Spleen (tissue), 7 donors: ENCODE data around the gene MDH1B.

Experiments
- POLR2A ChIP-seq, 3 donors: fragments of 450-650 bp; IDR thresholded peaks; one replicate each; pipeline ENCODE4 v1.5.1; 2017; ENCODE audit warnings: antibody characterized with exemption in 3 of 3, mild to moderate bottlenecking in 1 of 3
- POLR2AphosphoS5 ChIP-seq, 3 donors: sonication (generic); formaldehyde crosslinking; IDR thresholded peaks; one replicate each; pipeline ENCODE4 v1.5.1; 2017; ENCODE audit warnings: antibody characterized with exemption in 3 of 3
- TF ChIP-seq, protein P1 (sequence below), 11 experiments: fragments of 200-600 bp in 7 of 11; fragments of 450-650 bp in 4 of 11; sonication (generic) in 4 of 11; IDR thresholded peaks in 8 of 11; conservative IDR thresholded peaks in 3 of 11; 1 replicate in 7 of 11; 2 replicates in 4 of 11; pipeline versions ENCODE4 v1.4.0 to v1.8.0; 2016 to 2021; ENCODE audit warnings: antibody characterized with exemption in 11 of 11, inconsistent platforms in 4 of 11, mild to moderate bottlenecking in 1 of 11
- donor health status: DM: no; HTN: no; CAD: no; lungs with moderate emphysema.
- donor health status: DM: no; HTN: no; CAD: no.
- donor health status: DM: no; HTN: no; CAD: no.

DNA sequence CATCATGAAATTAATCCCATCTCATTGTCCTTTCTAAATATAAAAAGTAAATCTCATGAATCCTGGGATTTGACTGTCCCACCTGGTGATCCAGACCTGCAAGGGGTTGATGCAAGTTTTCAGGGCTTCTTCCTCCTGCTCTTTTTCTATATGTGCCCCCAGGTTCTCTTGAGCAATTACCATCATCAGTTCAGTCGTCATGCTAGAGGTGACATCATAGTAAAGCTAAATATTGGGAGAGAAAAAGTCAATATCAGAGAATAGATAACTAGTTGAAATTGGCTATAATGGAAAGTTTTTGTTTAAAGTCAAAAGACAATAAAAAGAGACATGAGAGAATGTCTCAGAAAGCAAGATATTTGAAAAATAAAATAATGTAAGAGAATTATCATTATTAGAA lies 8.3 kb downstream of the MDH1B start:
- TF ChIP-seq, protein P1, sequence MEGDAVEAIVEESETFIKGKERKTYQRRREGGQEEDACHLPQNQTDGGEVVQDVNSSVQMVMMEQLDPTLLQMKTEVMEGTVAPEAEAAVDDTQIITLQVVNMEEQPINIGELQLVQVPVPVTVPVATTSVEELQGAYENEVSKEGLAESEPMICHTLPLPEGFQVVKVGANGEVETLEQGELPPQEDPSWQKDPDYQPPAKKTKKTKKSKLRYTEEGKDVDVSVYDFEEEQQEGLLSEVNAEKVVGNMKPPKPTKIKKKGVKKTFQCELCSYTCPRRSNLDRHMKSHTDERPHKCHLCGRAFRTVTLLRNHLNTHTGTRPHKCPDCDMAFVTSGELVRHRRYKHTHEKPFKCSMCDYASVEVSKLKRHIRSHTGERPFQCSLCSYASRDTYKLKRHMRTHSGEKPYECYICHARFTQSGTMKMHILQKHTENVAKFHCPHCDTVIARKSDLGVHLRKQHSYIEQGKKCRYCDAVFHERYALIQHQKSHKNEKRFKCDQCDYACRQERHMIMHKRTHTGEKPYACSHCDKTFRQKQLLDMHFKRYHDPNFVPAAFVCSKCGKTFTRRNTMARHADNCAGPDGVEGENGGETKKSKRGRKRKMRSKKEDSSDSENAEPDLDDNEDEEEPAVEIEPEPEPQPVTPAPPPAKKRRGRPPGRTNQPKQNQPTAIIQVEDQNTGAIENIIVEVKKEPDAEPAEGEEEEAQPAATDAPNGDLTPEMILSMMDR (IDR thresholded peaks at IDR 0.05 in 8 of 11, conservative IDR thresholded peaks at IDR 0.05 in 3 of 11): no peak
- TF ChIP-seq POLR2A (IDR thresholded peaks at IDR 0.05) (no peak), POLR2AphosphoS5 (IDR thresholded peaks at IDR 0.05) (no peak)
